ENCODE results near the gene HDAC4. TPM values are rescaled to one million over a fixed set of nuclear protein-coding genes. Genes with fewer than 3 reads are reported as not detected.

The HDAC4 gene
- total and polyA plus RNA-seq, 9 of the 15 experiments (the other 6 are each of a cell fraction or from before 2014, with no cell fraction given) = 0.11 to 20.2 (median 4.0) TPM

- no peak for TF ChIP-seq ZNF76 (CRISPR knock-in tag; IDR thresholded peaks at IDR 0.05; ENCODE audit: borderline replicate concordance)
- no peak for TF ChIP-seq HNRNPUL1 (IDR thresholded peaks at IDR 0.05; ENCODE audit: low read length)
- no peak for TF ChIP-seq ZNF609 (CRISPR knock-in tag; IDR thresholded peaks at IDR 0.05; ENCODE audit: borderline replicate concordance)
- TF ChIP-seq NRF1 (conservative IDR thresholded peaks at IDR 0.05 in 1 of 2, IDR thresholded peaks at IDR 0.05 in 1 of 2) = no peak
- TF ChIP-seq ZNF165 (CRISPR knock-in tag; IDR thresholded peaks at IDR 0.05; ENCODE audit: borderline replicate concordance) = no peak
- no peak for TF ChIP-seq ZNF143 (CRISPR knock-in tag; IDR thresholded peaks at IDR 0.05)
- TF ChIP-seq ETV1 (tag; conservative IDR thresholded peaks at IDR 0.05; ENCODE audit: low read depth) = no peak
- no peak for TF ChIP-seq KLF13 (tag; IDR thresholded peaks at IDR 0.05; ENCODE audit: borderline replicate concordance, low read depth)
These were observed 32.5 kb downstream of the HDAC4 start (continued) for GRCh38 chr2:239368321-239368720.
